EH (cell line): ENCODE measurements around the gene APEH.
"Not testable (repeated sequence)": the region's sequence is repeated elsewhere in the genome, so short reads cannot be mapped to it uniquely, and the experiment has no call there.

Source experiments
- DNase-seq: peaks from one replicate; pipeline ENCODE4 v3.0.0-alpha.2; 2015; ENCODE audit warnings: low read depth

APEH gene

GRCh38 chr3:49690856-49691255 lies 16.7 kb downstream of the APEH start:
- DNase-seq, result not testable (repeated sequence)

- not testable (repeated sequence) for DNase-seq
Observed at GRCh38 chr3:49691481-49691880, 17.3 kb downstream of the APEH start.

GRCh38 chr3:49694409-49695070 lies 20.4 kb downstream of the APEH start:
- not testable (repeated sequence) for DNase-seq

GRCh38 chr3:49695350-49696015 lies 21.3 kb downstream of the APEH start:
- DNase-seq, result not testable (repeated sequence)

DNA sequence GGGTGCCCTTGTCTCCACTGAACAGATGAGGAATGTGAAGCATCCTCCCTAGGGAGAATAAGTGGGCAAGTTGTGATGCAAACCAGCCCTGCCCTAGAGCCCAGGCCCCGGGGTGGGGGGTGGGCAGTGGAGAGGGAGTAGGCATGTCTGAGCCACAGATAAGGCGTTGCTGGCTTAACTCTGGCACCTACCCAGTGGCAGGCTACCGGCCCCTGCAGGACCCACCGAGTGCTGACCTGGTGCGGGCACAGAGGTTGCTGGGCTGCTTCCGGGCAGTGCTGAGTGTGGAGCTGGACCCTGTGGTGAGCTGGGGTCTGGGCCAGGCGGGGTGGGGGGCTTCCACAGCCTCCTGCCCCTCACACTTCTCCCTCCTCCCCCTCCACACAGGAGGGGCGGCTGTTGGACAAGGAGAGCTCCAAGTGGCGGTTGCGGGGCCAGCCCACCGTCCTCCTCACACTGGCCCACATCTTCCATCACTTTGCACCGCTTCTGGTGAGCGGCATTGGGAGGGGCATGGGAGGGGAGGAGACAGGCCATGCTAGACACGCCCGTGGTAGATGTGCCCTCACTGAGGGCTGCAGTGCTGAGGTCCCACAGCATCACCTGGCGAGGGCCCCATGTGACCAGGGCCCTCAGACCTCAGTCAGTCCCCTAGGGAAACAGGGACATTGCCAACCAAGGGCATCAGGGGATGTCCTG lies 25.3 kb downstream of the APEH start:
- DNase-seq, result peak; percentile 48

- DNase-seq, result no peak
Observed at GRCh38 chr3:49700014-49700413, 25.9 kb downstream of the APEH start.

GRCh38 chr3:49700453-49701128 lies 26.4 kb downstream of the APEH start:
- no peak for DNase-seq

DNA sequence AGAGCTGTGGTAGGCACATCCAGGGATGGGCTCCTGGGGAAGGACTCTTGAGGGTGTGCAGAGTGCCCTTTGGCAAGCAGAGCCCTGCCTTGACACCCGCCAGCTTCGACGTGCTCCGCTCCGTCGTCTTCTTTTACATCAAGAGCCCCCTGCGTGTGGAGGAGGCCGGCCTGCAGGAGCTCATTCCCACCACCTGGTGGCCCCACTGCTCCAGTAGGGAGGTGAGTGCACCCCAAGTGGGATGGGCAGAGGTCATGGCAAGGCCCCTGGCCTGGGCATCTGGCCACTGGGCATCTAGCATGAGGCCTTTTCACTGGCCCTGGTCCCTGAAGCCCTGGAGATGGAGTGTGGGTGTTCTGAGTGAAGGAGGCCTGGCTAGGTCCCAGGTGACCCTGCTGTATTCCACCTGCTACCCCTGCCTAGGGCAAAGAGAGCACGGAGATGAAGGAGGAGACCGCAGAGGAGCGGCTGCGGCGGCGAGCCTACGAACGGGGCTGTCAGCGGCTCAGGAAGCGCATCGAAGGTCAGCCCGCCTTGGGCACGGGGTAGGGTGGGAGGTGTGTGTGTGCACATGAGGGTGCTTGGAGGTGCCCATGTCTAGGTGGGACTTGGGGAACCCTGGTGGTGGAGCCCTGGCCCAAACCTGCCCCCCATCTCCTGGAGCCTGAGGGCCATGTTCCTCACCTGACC lies 27.4 kb downstream of the APEH start:
- no peak for DNase-seq

- DNase-seq, result no peak
Observed at GRCh38 chr3:49702672-49703071, 28.5 kb downstream of the APEH start.

- DNase-seq, result peak; percentile 75
Observed at GRCh38 chr3:49703443-49703927, 29.3 kb downstream of the APEH start.

DNA sequence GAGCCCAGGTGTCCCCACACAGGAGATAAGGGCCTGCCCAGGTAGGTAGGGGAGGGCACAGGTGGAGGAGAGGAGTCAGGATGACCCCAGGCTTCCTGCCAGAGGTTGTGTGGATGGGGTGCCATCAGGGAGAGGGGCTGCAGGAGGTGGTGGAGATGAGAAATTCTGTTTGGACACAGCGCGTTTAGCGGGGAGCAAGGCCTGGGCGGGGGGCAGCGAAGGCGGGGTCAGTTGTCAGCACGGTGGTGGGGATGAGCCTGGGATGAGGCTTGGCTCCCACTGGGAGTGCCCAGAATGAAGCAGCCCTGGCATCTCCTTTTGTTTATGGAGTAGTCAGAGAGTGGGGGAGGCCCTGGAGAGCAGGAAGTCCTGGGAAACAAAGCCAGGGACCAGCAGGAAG lies 29.8 kb downstream of the APEH start:
- DNase-seq, result no peak

DNA sequence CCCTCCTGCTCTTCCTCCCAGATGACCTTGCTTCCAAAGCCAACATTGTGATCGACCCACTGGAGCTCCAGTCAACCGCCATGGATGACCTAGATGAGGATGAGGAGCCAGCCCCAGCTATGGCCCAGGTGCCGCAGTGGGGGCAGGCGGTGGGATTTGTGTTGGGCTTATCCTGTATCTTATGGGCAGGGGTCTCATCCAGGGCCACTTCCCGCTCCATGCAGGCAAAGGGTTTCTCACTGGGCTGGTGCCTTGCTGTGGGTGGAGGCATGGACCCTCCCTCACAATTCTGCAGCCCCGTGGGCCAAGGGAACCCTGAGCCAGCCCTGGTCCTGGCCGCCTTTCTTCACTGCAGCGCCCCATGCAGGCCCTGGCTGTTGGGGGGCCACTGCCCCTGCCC lies 30.5 kb downstream of the APEH start:
- DNase-seq, result no peak

GRCh38 chr3:49705390-49705960 lies 31.3 kb downstream of the APEH start:
- DNase-seq, result no peak

DNA sequence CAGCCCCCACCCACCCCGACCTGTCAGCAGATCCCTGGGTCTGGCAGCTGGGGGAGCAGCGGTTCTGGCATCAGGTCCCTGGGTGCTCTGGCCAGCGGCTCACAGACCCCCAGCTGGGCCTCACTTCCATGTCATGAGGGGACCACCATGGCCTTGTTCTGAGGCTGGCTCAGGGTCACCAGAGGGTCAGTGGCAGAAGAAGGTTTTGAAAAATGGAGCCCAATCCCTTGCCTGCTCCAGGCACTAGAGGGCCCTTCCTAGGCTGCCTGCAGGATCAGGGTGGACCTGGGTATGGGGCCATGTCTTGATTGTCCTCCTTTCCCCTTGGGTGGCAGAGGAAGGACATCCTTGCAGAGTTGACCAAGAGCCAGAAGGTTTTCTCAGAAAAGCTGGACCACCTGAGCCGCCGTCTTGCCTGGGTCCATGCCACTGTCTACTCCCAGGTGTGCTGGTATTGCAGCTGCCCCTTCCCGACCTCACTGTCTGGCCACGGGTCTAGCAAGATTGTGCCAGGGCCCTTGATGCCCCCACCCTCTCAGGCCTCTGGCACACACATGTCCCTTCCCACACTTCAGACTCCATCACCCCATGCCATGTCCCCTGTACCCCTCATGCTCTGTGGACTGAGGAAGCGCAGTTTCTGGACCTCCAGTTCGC lies 32.4 kb downstream of the APEH start:
- no peak for DNase-seq

DNA sequence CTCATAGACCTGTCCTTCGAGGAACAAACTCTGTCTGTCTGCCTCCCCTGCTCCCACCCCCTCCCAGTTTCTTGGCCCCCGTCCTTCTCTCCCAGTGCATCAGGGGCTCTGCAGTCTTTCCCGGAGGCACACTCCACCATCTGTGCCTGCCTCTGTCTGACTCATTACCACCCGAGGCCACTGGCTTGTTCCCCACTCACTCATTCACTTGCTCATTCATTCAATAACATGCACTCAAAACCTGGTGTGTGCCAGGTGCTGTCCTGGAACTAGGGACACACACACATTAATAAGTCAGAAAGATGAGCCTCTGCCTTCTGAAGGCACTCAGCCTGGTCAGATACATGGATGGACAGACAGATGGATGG lies 32.9 kb downstream of the APEH start:
- DNase-seq, result peak; percentile 39

GRCh38 chr3:49709852-49710251 lies 35.7 kb downstream of the APEH start:
- no peak for DNase-seq

DNA sequence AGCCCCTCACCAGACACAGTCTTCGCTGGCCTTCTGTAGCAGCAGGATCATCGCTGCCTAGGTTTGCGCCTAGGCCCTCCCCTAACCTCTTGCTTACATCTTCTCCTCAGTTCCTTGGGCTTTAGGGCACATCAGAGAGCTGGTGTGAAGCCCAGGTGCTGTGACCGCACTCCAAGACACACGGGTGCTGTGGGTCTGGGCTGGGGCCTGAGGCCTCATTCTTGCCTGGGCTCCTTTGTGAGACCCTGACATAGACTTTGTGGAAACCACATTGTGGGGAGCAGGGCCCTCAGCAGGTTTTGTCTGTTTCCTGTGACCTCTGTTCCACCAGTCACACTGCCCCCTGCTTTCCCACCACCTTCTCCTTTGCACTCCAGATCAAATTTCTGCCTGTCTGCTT lies 37.3 kb downstream of the APEH start:
- DNase-seq, result no peak

- no peak for DNase-seq
Observed at GRCh38 chr3:49712166-49712565, 38.0 kb downstream of the APEH start.

- no peak for DNase-seq
Observed at GRCh38 chr3:49712631-49713317, 38.6 kb downstream of the APEH start.

GRCh38 chr3:49713336-49714105 lies 39.4 kb downstream of the APEH start:
- DNase-seq, result no peak
